ENCODE results near the gene PTPRD. TPM values are rescaled to one million over a fixed set of nuclear protein-coding genes. Genes with fewer than 3 reads are reported as not detected.

The PTPRD gene
- total RNA-seq, 2 donors from 2014 or later, result 97.4 to 101 TPM

GRCh38 chr9:9783711-9784110 is 829.1 kb downstream of the PTPRD start:
- Mint-ChIP-seq H3K9me3 (no peaks in the 10 kb centered on the region), H3K4me1 (no peaks in the 10 kb centered on the region), H3K4me3 (no peak overlapping the region), H3K27me3 (ENCODE audit: insufficient read depth) (no peaks in the 10 kb centered on the region), H3K27ac (no peak overlapping the region), H3K36me3 (ENCODE audit: low read depth) (no peaks in the 10 kb centered on the region)
- Histone ChIP-seq H3K9ac (ENCODE audit: extremely low read depth, low read length, poor library complexity, severe bottlenecking) (no peak overlapping the region), H3K4me3 (ENCODE audit: low read length) (no peak overlapping the region), H3K9me3 (ENCODE audit: control insufficient read depth, low read length) (no peaks in the 10 kb centered on the region), H3K36me3 (ENCODE audit: control insufficient read depth, insufficient read depth, low read length) (no peaks in the 10 kb centered on the region), H3K27ac (ENCODE audit: low read depth, low read length) (no peak overlapping the region), H3K4me1 (ENCODE audit: control insufficient read depth, insufficient read depth, low read length) (no peaks in the 10 kb centered on the region), H3K27me3 (ENCODE audit: control insufficient read depth, insufficient read depth, low read length, poor library complexity, severe bottlenecking) (no peaks in the 10 kb centered on the region)
- 60 to 89% methylated on average over 1 to 4 of the region's 4 CpGs for WGBS, 2 experiments (ENCODE audit: insufficient coverage in 1 of 2, insufficient read length in 1 of 2)
- TF ChIP-seq, protein P1, sequence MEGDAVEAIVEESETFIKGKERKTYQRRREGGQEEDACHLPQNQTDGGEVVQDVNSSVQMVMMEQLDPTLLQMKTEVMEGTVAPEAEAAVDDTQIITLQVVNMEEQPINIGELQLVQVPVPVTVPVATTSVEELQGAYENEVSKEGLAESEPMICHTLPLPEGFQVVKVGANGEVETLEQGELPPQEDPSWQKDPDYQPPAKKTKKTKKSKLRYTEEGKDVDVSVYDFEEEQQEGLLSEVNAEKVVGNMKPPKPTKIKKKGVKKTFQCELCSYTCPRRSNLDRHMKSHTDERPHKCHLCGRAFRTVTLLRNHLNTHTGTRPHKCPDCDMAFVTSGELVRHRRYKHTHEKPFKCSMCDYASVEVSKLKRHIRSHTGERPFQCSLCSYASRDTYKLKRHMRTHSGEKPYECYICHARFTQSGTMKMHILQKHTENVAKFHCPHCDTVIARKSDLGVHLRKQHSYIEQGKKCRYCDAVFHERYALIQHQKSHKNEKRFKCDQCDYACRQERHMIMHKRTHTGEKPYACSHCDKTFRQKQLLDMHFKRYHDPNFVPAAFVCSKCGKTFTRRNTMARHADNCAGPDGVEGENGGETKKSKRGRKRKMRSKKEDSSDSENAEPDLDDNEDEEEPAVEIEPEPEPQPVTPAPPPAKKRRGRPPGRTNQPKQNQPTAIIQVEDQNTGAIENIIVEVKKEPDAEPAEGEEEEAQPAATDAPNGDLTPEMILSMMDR (conservative IDR thresholded peaks at IDR 0.05), result no peak
- DNase-seq, result no peak

GRCh38 chr9:9783211-9783610 is 829.6 kb downstream of the PTPRD start:
- Histone ChIP-seq H3K27ac (ENCODE audit: low read depth, low read length) (no peak overlapping the region), H3K36me3 (ENCODE audit: control insufficient read depth, insufficient read depth, low read length) (no peaks in the 10 kb centered on the region), H3K27me3 (ENCODE audit: control insufficient read depth, insufficient read depth, low read length, poor library complexity, severe bottlenecking) (no peaks in the 10 kb centered on the region), H3K4me3 (ENCODE audit: low read length) (no peak overlapping the region), H3K4me1 (ENCODE audit: control insufficient read depth, insufficient read depth, low read length) (no peaks in the 10 kb centered on the region), H3K9me3 (ENCODE audit: control insufficient read depth, low read length) (no peaks in the 10 kb centered on the region), H3K9ac (ENCODE audit: extremely low read depth, low read length, poor library complexity, severe bottlenecking) (no peak overlapping the region)
- WGBS, 2 experiments (ENCODE audit: insufficient coverage in 1 of 2, insufficient read length in 1 of 2), result 94% methylated on average over 2 of the region's 2 CpGs; no CpG with 5 or more reads in 1 of the 2 experiments
- no peak overlapping the region for H3K27ac Mint-ChIP-seq
- TF ChIP-seq, protein P1 (conservative IDR thresholded peaks at IDR 0.05), result no peak
- no peaks in the 10 kb centered on the region for H3K27me3 Mint-ChIP-seq (ENCODE audit: insufficient read depth)
- no peak overlapping the region for H3K4me3 Mint-ChIP-seq
- H3K9me3 Mint-ChIP-seq, result no peaks in the 10 kb centered on the region
- no peak for DNase-seq
- H3K36me3 Mint-ChIP-seq (ENCODE audit: low read depth), result no peaks in the 10 kb centered on the region
- H3K4me1 Mint-ChIP-seq, result no peaks in the 10 kb centered on the region

DNA sequence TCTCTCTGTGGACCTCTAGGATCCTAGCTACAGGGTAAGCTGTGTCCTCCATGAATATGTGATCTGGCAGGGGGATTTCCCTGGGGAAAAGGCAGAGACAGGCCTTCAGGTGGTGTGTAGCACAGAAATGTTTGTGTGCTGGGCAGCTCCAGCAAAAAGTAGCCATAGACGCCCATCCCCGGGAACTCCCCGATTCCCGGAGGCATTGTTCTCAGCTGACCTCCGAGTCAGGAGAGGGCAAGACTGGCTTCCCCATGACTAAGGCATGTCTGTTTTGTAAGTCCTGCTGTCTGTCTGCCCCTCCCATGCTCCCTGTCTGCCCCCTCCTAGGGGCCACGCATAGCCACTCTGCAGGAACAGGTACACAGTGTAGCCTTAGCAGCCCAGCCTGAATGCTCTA is 834.5 kb downstream of the PTPRD start:
- H3K36me3 Mint-ChIP-seq (ENCODE audit: low read depth), result no peaks in the 10 kb centered on the region
- TF ChIP-seq, protein P1 (conservative IDR thresholded peaks at IDR 0.05), result no peak
- H3K4me1 Mint-ChIP-seq, result no peaks in the 10 kb centered on the region
- H3K27me3 Mint-ChIP-seq (ENCODE audit: insufficient read depth), result no peaks in the 10 kb centered on the region
- H3K27ac ChIP-seq (ENCODE audit: low read depth, low read length), result no peak overlapping the region
- no peak for DNase-seq
- H3K4me3 ChIP-seq (ENCODE audit: low read length), result no peak overlapping the region
- H3K4me1 ChIP-seq (ENCODE audit: control insufficient read depth, insufficient read depth, low read length), result no peaks in the 10 kb centered on the region
- no peaks in the 10 kb centered on the region for H3K9me3 Mint-ChIP-seq
- WGBS, 2 experiments (ENCODE audit: insufficient coverage in 1 of 2, insufficient read length in 1 of 2), result 90 to 100% methylated on average over 4 to 6 of the region's 6 CpGs
- no peak overlapping the region for H3K27ac Mint-ChIP-seq
- no peaks in the 10 kb centered on the region for H3K36me3 ChIP-seq (ENCODE audit: control insufficient read depth, insufficient read depth, low read length)
- no peaks in the 10 kb centered on the region for H3K27me3 ChIP-seq (ENCODE audit: control insufficient read depth, insufficient read depth, low read length, poor library complexity, severe bottlenecking)
- no peaks in the 10 kb centered on the region for H3K9me3 ChIP-seq (ENCODE audit: control insufficient read depth, low read length)
- H3K9ac ChIP-seq (ENCODE audit: extremely low read depth, low read length, poor library complexity, severe bottlenecking), result no peak overlapping the region
- H3K4me3 Mint-ChIP-seq, result no peak overlapping the region

Data from endodermal cell (in vitro differentiated cells).